Loucy (cell line): ENCODE data around the gene IMPACT.

Experiments
- EZH2phosphoT487 ChIP-seq: fragments of 200-600 bp; IDR thresholded peaks from 2 replicates; pipeline ENCODE4 v1.6.1; 2018; ENCODE audit warnings: antibody characterized with exemption, mild to moderate bottlenecking, moderate library complexity, borderline replicate concordance
- TF ChIP-seq, protein P1 (sequence below): fragments of 200-600 bp; sonication (generic); conservative IDR thresholded peaks from 2 replicates; pipeline ENCODE4 v1.5.1; 2014; ENCODE audit warnings: mild to moderate bottlenecking, antibody characterized with exemption, low read length

DNA sequence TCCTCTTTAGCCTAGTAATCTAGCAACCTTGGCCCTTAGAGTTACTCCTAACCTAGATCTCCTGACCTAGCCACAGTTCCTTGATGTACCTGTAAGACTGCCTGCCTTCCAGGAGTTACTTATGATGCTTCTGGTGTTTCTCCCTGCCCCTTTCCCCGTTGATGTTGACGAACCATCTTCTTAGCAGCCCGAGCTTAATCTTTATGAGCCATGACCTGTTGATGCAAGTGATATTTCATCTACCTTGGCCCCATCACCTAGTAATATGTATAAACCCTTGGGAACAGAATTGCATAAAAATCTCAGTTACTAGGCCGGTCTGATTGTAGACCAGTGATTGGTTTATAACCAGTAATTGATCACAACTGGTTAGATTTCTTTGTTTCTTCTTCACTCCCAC is 2.7 kb downstream of the IMPACT start:
- TF ChIP-seq, protein P1, sequence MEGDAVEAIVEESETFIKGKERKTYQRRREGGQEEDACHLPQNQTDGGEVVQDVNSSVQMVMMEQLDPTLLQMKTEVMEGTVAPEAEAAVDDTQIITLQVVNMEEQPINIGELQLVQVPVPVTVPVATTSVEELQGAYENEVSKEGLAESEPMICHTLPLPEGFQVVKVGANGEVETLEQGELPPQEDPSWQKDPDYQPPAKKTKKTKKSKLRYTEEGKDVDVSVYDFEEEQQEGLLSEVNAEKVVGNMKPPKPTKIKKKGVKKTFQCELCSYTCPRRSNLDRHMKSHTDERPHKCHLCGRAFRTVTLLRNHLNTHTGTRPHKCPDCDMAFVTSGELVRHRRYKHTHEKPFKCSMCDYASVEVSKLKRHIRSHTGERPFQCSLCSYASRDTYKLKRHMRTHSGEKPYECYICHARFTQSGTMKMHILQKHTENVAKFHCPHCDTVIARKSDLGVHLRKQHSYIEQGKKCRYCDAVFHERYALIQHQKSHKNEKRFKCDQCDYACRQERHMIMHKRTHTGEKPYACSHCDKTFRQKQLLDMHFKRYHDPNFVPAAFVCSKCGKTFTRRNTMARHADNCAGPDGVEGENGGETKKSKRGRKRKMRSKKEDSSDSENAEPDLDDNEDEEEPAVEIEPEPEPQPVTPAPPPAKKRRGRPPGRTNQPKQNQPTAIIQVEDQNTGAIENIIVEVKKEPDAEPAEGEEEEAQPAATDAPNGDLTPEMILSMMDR = no peak
- no peak for TF ChIP-seq EZH2phosphoT487
